Keratinocyte (primary cell): Measurements from ENCODE around the gene PAOX. TPM values are rescaled to one million over a fixed set of nuclear protein-coding genes. Genes with fewer than 3 reads are reported as not detected.

Experiments
- DNase-seq: peaks from one replicate; pipeline ENCODE4 v3.0.0-alpha.2; 2011; ENCODE audit warnings: low read depth, missing footprints, low spot score
- FAIRE-seq: peaks from 2 replicates; lab custom pipeline; 2011; peaks lifted over from hg19 to GRCh38; lab: Jason Lieb, UNC
- H2AFZ ChIP-seq: 2 replicates; pipeline ENCODE4 v1.6.0; 2012; ENCODE audit warnings: low read length, control low read depth, inconsistent platforms; ENCODE audit not compliant: control insufficient read depth
- H3K27ac ChIP-seq: 2 replicates; pipeline ENCODE4 v1.5.1; 2011; ENCODE audit warnings: low read length; ENCODE audit not compliant: control insufficient read depth, insufficient read depth
- H3K27me3 ChIP-seq: 3 replicates; pipeline ENCODE4 v1.6.0; 2011; ENCODE audit warnings: low read length; ENCODE audit not compliant: control insufficient read depth, insufficient read depth; ENCODE audit errors: extremely low read depth
- H3K36me3 ChIP-seq, 2 experiments: 2 replicates in 1 of 2; 3 replicates in 1 of 2; pipeline ENCODE4 v1.5.1; 2011; ENCODE audit warnings: low read length in 2 of 2, mild to moderate bottlenecking in 1 of 2; ENCODE audit not compliant: control insufficient read depth in 2 of 2, insufficient read depth in 2 of 2; ENCODE audit errors: extremely low read depth in 1 of 2
- H3K4me1 ChIP-seq: 3 replicates; pipeline ENCODE4 v1.5.1; 2011; ENCODE audit warnings: low read length; ENCODE audit not compliant: control insufficient read depth, insufficient read depth; ENCODE audit errors: extremely low read depth
- H3K4me2 ChIP-seq: 3 replicates; pipeline ENCODE4 v1.6.0; 2011; ENCODE audit warnings: low read depth, low read length; ENCODE audit not compliant: control insufficient read depth, insufficient read depth; ENCODE audit errors: extremely low read depth
- H3K4me3 ChIP-seq, 3 experiments: fragments of 200-600 bp in 1 of 3; sonication (generic) in 1 of 3; 2 replicates in 2 of 3; 3 replicates in 1 of 3; pipeline ENCODE4 v1.5.1; 2011 to 2016; ENCODE audit warnings: low read length in 3 of 3, mild to moderate bottlenecking in 3 of 3, control low read depth in 2 of 3, inconsistent platforms in 1 of 3, low read depth in 1 of 3, mixed read lengths in 1 of 3, mixed run types in 1 of 3, moderate library complexity in 1 of 3; ENCODE audit not compliant: control insufficient read depth in 2 of 3, insufficient read depth in 2 of 3; ENCODE audit errors: extremely low read depth in 1 of 3
- H3K79me2 ChIP-seq: 2 replicates; pipeline ENCODE4 v1.6.0; 2012; ENCODE audit warnings: low read length; ENCODE audit not compliant: control insufficient read depth, insufficient read depth
- H3K9ac ChIP-seq: 3 replicates; pipeline ENCODE4 v1.6.0; 2011; ENCODE audit warnings: low read length; ENCODE audit not compliant: control insufficient read depth, insufficient read depth; ENCODE audit errors: extremely low read depth
- H3K9me1 ChIP-seq: 3 replicates; pipeline ENCODE4 v1.6.0; 2011; ENCODE audit warnings: low read length; ENCODE audit not compliant: control insufficient read depth, insufficient read depth; ENCODE audit errors: extremely low read depth
- H3K9me3 ChIP-seq: 2 replicates; pipeline ENCODE4 v1.5.1; 2012; ENCODE audit warnings: low read depth, low read length; ENCODE audit not compliant: control insufficient read depth
- H4K20me1 ChIP-seq: 3 replicates; pipeline ENCODE4 v1.6.0; 2011; ENCODE audit warnings: low read length; ENCODE audit not compliant: control insufficient read depth, insufficient read depth; ENCODE audit errors: extremely low read depth
- CTCF ChIP-seq, 3 experiments: IDR thresholded peaks in 1 of 3; conservative IDR thresholded peaks in 1 of 3; optimal IDR thresholded peaks in 1 of 3; 2 replicates in 2 of 3; 3 replicates in 1 of 3; pipeline versions ENCODE3 to v1.5.1; 2011; ENCODE audit warnings: low read length in 3 of 3, mild to moderate bottlenecking in 3 of 3, moderate library complexity in 2 of 3, control low read depth in 1 of 3, inconsistent platforms in 1 of 3; ENCODE audit not compliant: insufficient read depth in 2 of 3; ENCODE audit errors: extremely low read depth in 1 of 3
- EZH2 ChIP-seq: IDR thresholded peaks from one replicate; pipeline ENCODE4 v1.6.1; 2012; ENCODE audit warnings: inconsistent platforms, mild to moderate bottlenecking, low read length, moderate library complexity
- dilution Hi-C: fragments of 300-500 bp; cut with MboI; formaldehyde crosslinking; loops from one replicate; pipeline ENCODE4 v1.7.0; 2020; ENCODE audit warnings: low sequenced_read_pairs; ENCODE audit not compliant: extremely low pct_ligation_motif_present
- polyA plus RNA-seq, 5 experiments: library from polyadenylated mRNA; depleted of rRNA in 3 of 5; stranded (reverse) in 3 of 5; stranded (forward) in 1 of 5; unstranded in 1 of 5; fragments of >200 nt; gene quantifications; 1 replicate in 1 of 5; 2 replicates in 3 of 5; 3 replicates in 1 of 5; pipeline versions ENCODE4 v1.2.1 to v1.2.3, GENCODE V29; 2011 to 2012; ENCODE audit warnings: missing spikeins in 2 of 5, low read depth in 1 of 5, low replicate concordance in 1 of 5

Gene PAOX
- polyA plus RNA-seq, 1 donor (not counting 4 experiments of a cell fraction or from before 2014, with no cell fraction given): 2.6 TPM

GRCh38 chr10:133381036-133381435 lies 2.0 kb downstream of the PAOX start:
- no peak overlapping the region for H2AFZ ChIP-seq
- no peaks in the 10 kb centered on the region for H3K4me1 ChIP-seq
- H3K9me1 ChIP-seq: no peaks in the 10 kb centered on the region
- H3K9me3 ChIP-seq: no peaks in the 10 kb centered on the region
- H3K9ac ChIP-seq: no peak overlapping the region
- no peaks in the 10 kb centered on the region for H3K36me3 ChIP-seq
- H4K20me1 ChIP-seq: no peaks in the 10 kb centered on the region
- H3K4me2 ChIP-seq: no peak overlapping the region
- H3K27ac ChIP-seq: no peak overlapping the region
- no peak for DNase-seq
- dilution Hi-C loops: no loop called here
- TF ChIP-seq CTCF (optimal IDR thresholded peaks at IDR 0.05 in 1 of 3, IDR thresholded peaks at IDR 0.05 in 1 of 3, conservative IDR thresholded peaks at IDR 0.05 in 1 of 3; ENCODE audit: extremely low read depth in 1 of 3, insufficient read depth in 2 of 3, low read length in 3 of 3) (no peak), EZH2 (no peak)
- no peaks in the 10 kb centered on the region for H3K27me3 ChIP-seq
- no peak overlapping the region for H3K4me3 ChIP-seq
- FAIRE-seq: no peak
- no peaks in the 10 kb centered on the region for H3K79me2 ChIP-seq

- no peak overlapping the region for H3K27ac ChIP-seq
- H3K4me2 ChIP-seq: no peak overlapping the region
- FAIRE-seq (no peak), DNase-seq (no peak)
- H3K27me3 ChIP-seq: no peaks in the 10 kb centered on the region
- no peaks in the 10 kb centered on the region for H3K9me3 ChIP-seq
- dilution Hi-C loops: no loop called here
- no peaks in the 10 kb centered on the region for H3K36me3 ChIP-seq
- no peaks in the 10 kb centered on the region for H3K9me1 ChIP-seq
- no peaks in the 10 kb centered on the region for H3K79me2 ChIP-seq
- no peaks in the 10 kb centered on the region for H3K4me1 ChIP-seq
- no peak overlapping the region for H3K9ac ChIP-seq
- no peak overlapping the region for H2AFZ ChIP-seq
- no peak overlapping the region for H3K4me3 ChIP-seq
- no peaks in the 10 kb centered on the region for H4K20me1 ChIP-seq
- no peak for TF ChIP-seq CTCF (optimal IDR thresholded peaks at IDR 0.05 in 1 of 3, IDR thresholded peaks at IDR 0.05 in 1 of 3, conservative IDR thresholded peaks at IDR 0.05 in 1 of 3; ENCODE audit: extremely low read depth in 1 of 3, insufficient read depth in 2 of 3, low read length in 3 of 3)
- no peak for TF ChIP-seq EZH2
Measured at GRCh38 chr10:133383551-133383950, 4.5 kb downstream of the PAOX start.
